A549 (cell line): Measurements from ENCODE around the gene DAB2.

ENCODE experiments used
- HDAC2 ChIP-seq: fragments of 200-600 bp; sonication (generic); IDR thresholded peaks from 2 replicates; pipeline ENCODE4 v1.6.1; 2016
- JUN ChIP-seq, 2 experiments: fragments of >200 bp; sonication (Bioruptor Twin); formaldehyde crosslinking; IDR thresholded peaks; 2 replicates in 1 of 2; 3 replicates in 1 of 2; pipeline ENCODE4 v1.6.1; 2016 to 2017
- KDM5A ChIP-seq: fragments of 200-600 bp; sonication (generic); IDR thresholded peaks from 2 replicates; pipeline ENCODE4 v1.6.1; 2016; ENCODE audit warnings: antibody characterized with exemption, mild to moderate bottlenecking
- MYC ChIP-seq: IDR thresholded peaks from 2 replicates; pipeline ENCODE4 v1.6.1; 2012; ENCODE audit warnings: mild to moderate bottlenecking, inconsistent platforms, low read length, improper control_type of control experiment, borderline replicate concordance
- NR3C1 ChIP-seq: fragments of >200 bp; sonication (Bioruptor Twin); formaldehyde crosslinking; IDR thresholded peaks from 3 replicates; pipeline ENCODE4 v1.6.1; 2017
- POLR2A ChIP-seq: IDR thresholded peaks from 2 replicates; pipeline ENCODE4 v1.6.1; 2012; ENCODE audit warnings: mild to moderate bottlenecking, low read length
- RARB ChIP-seq: fragments of 250-450 bp; sonication (Bioruptor Pico); IDR thresholded peaks from 2 replicates; pipeline ENCODE4 v1.8.0; 2021; ENCODE audit warnings: mild to moderate bottlenecking, moderate library complexity
- RCOR1 ChIP-seq: fragments of 150-350 bp; IDR thresholded peaks from 2 replicates; pipeline ENCODE4 v1.6.1; 2014; ENCODE audit warnings: antibody characterized with exemption, low read length, low read depth
- REST ChIP-seq: fragments of 200-600 bp; sonication (generic); IDR thresholded peaks from 2 replicates; pipeline ENCODE4 v1.6.1; 2016; ENCODE audit warnings: antibody characterized with exemption, mild to moderate bottlenecking, moderate library complexity
- RNF2 ChIP-seq: fragments of 200-600 bp; sonication (generic); IDR thresholded peaks from 2 replicates; pipeline ENCODE4 v1.6.1; 2016; ENCODE audit warnings: low read depth, mild to moderate bottlenecking, antibody characterized with exemption, moderate library complexity, borderline replicate concordance
- SMC3 ChIP-seq: fragments of >200 bp; sonication (Bioruptor Twin); formaldehyde crosslinking; IDR thresholded peaks from 3 replicates; pipeline ENCODE4 v1.6.1; 2018; ENCODE audit warnings: inconsistent platforms
- TF ChIP-seq, protein P1 (sequence below): fragments of >200 bp; sonication (Bioruptor Twin); formaldehyde crosslinking; IDR thresholded peaks from 3 replicates; pipeline ENCODE4 v1.5.1; 2016
- TF ChIP-seq, protein P2 (sequence below): IDR thresholded peaks from 2 replicates; pipeline ENCODE4 v1.6.1; 2012; ENCODE audit warnings: low read depth, borderline replicate concordance
- TF ChIP-seq, protein P3 (sequence below): fragments of 450-650 bp; IDR thresholded peaks from 2 replicates; pipeline ENCODE4 v1.6.1; 2014; ENCODE audit warnings: antibody characterized with exemption

GRCh38 chr5:39469176-39469575 is 44.4 kb upstream of the DAB2 start:
- TF ChIP-seq, protein P1, sequence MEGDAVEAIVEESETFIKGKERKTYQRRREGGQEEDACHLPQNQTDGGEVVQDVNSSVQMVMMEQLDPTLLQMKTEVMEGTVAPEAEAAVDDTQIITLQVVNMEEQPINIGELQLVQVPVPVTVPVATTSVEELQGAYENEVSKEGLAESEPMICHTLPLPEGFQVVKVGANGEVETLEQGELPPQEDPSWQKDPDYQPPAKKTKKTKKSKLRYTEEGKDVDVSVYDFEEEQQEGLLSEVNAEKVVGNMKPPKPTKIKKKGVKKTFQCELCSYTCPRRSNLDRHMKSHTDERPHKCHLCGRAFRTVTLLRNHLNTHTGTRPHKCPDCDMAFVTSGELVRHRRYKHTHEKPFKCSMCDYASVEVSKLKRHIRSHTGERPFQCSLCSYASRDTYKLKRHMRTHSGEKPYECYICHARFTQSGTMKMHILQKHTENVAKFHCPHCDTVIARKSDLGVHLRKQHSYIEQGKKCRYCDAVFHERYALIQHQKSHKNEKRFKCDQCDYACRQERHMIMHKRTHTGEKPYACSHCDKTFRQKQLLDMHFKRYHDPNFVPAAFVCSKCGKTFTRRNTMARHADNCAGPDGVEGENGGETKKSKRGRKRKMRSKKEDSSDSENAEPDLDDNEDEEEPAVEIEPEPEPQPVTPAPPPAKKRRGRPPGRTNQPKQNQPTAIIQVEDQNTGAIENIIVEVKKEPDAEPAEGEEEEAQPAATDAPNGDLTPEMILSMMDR: no peak
- TF ChIP-seq POLR2A (no peak), RNF2 (no peak), REST (no peak), RARB (no peak), JUN (IDR thresholded peaks at IDR 0.05) (no peak), NR3C1 (no peak), RCOR1 (no peak), HDAC2 (no peak), KDM5A (no peak), SMC3 (no peak), MYC (no peak)
- TF ChIP-seq, protein P2, sequence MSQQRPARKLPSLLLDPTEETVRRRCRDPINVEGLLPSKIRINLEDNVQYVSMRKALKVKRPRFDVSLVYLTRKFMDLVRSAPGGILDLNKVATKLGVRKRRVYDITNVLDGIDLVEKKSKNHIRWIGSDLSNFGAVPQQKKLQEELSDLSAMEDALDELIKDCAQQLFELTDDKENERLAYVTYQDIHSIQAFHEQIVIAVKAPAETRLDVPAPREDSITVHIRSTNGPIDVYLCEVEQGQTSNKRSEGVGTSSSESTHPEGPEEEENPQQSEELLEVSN: no peak
- TF ChIP-seq, protein P3, sequence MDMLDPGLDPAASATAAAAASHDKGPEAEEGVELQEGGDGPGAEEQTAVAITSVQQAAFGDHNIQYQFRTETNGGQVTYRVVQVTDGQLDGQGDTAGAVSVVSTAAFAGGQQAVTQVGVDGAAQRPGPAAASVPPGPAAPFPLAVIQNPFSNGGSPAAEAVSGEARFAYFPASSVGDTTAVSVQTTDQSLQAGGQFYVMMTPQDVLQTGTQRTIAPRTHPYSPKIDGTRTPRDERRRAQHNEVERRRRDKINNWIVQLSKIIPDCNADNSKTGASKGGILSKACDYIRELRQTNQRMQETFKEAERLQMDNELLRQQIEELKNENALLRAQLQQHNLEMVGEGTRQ: no peak
